ENCODE results near the gene PLXNA4. TPM values are rescaled to one million over a fixed set of nuclear protein-coding genes. Genes with fewer than 3 reads are reported as not detected.

PLXNA4 gene
- total RNA-seq, 1 experiment from 2014 or later: 1.0 TPM

GRCh38 chr7:132291481-132291880, 284.8 kb downstream of the PLXNA4 start:
- Histone ChIP-seq H3K27me3 (ENCODE audit: insufficient read depth, low read depth) (peaks cover 95% of the 10 kb centered on the region), H3K4me1 (replicated peaks; ENCODE audit: insufficient read depth) (no peaks in the 10 kb centered on the region), H3F3A (ENCODE audit: insufficient read depth, low read depth) (no peaks in the 10 kb centered on the region), H2AFZ (no peak overlapping the region), H4K20me1 (ENCODE audit: insufficient read depth) (no peaks in the 10 kb centered on the region), H3K9me3 (ENCODE audit: insufficient read depth, low read depth) (no peaks in the 10 kb centered on the region), H3K4me3 (no peak overlapping the region), H3K36me3 (ENCODE audit: low read depth) (no peaks in the 10 kb centered on the region), H3K79me2 (ENCODE audit: low read depth) (no peaks in the 10 kb centered on the region), H3K27ac (no peak overlapping the region), H3K9me2 (ENCODE audit: insufficient read depth) (0 out of 2 replicates have a peak, but pooled peaks cover 2% of the 10 kb centered on the region), H3K4me2 (no peak overlapping the region)
- intact Hi-C loops (cut with micrococcal nuclease; ENCODE audit: unreplicated experiment): no loop called here
- no TSS peak for BruUV-seq (replicated peaks)
- CTCF ChIA-PET: no interaction called here
- POLR2A ChIA-PET (ENCODE audit: unreplicated experiment): no interaction called here
- no peak for TF ChIP-seq CTCF (conservative IDR thresholded peaks at IDR 0.05)
- TF ChIP-seq EZH2 (IDR thresholded peaks at IDR 0.05; ENCODE audit: low read depth): no peak
- DNase-seq: no peak

- Histone ChIP-seq H3K4me1 (replicated peaks; ENCODE audit: insufficient read depth) (no peaks in the 10 kb centered on the region), H3K9me3 (ENCODE audit: insufficient read depth, low read depth) (no peaks in the 10 kb centered on the region), H3F3A (ENCODE audit: insufficient read depth, low read depth) (no peaks in the 10 kb centered on the region), H3K79me2 (ENCODE audit: low read depth) (no peaks in the 10 kb centered on the region), H3K27ac (no peak overlapping the region), H3K27me3 (ENCODE audit: insufficient read depth, low read depth) (peaks cover 91% of the 10 kb centered on the region), H3K36me3 (ENCODE audit: low read depth) (no peaks in the 10 kb centered on the region), H3K9me2 (ENCODE audit: insufficient read depth) (0 out of 2 replicates have a peak, but pooled peaks cover 2% of the 10 kb centered on the region), H2AFZ (no peak overlapping the region), H4K20me1 (ENCODE audit: insufficient read depth) (no peaks in the 10 kb centered on the region), H3K4me2 (no peak overlapping the region), H3K4me3 (no peak overlapping the region)
- no peak for DNase-seq
- CTCF ChIA-PET: no interaction called here
- no TSS peak for BruUV-seq (replicated peaks)
- POLR2A ChIA-PET (ENCODE audit: unreplicated experiment): no interaction called here
- TF ChIP-seq CTCF (conservative IDR thresholded peaks at IDR 0.05) (no peak), EZH2 (IDR thresholded peaks at IDR 0.05; ENCODE audit: low read depth) (no peak)
- intact Hi-C loops (cut with micrococcal nuclease; ENCODE audit: unreplicated experiment): no loop called here
These were observed 286.2 kb downstream of the PLXNA4 start for GRCh38 chr7:132290021-132290420.

- H2AFZ ChIP-seq: no peak overlapping the region
- H3K9me3 ChIP-seq (ENCODE audit: insufficient read depth, low read depth): no peaks in the 10 kb centered on the region
- H3K4me1 ChIP-seq (replicated peaks; ENCODE audit: insufficient read depth): no peaks in the 10 kb centered on the region
- no peak for DNase-seq
- no peaks in the 10 kb centered on the region for H3K36me3 ChIP-seq (ENCODE audit: low read depth)
- H3K27ac ChIP-seq: no peak overlapping the region
- ChIA-PET POLR2A (ENCODE audit: unreplicated experiment) (no interaction called here), CTCF (no interaction called here)
- no peak overlapping the region for H3K4me3 ChIP-seq
- no peaks in the 10 kb centered on the region for H3K79me2 ChIP-seq (ENCODE audit: low read depth)
- no peak for TF ChIP-seq CTCF (conservative IDR thresholded peaks at IDR 0.05)
- intact Hi-C loops (cut with micrococcal nuclease; ENCODE audit: unreplicated experiment): no loop called here
- H3K4me2 ChIP-seq: no peak overlapping the region
- H3K27me3 ChIP-seq (ENCODE audit: insufficient read depth, low read depth): peaks cover 59% of the 10 kb centered on the region
- BruUV-seq (replicated peaks): no TSS peak
- no peaks in the 10 kb centered on the region for H4K20me1 ChIP-seq (ENCODE audit: insufficient read depth)
- H3F3A ChIP-seq (ENCODE audit: insufficient read depth, low read depth): no peaks in the 10 kb centered on the region
- H3K9me2 ChIP-seq (ENCODE audit: insufficient read depth): no peaks in the 10 kb centered on the region
These were observed 289.4 kb downstream of the PLXNA4 start for GRCh38 chr7:132286836-132287235.

All from PC-9 (cell line).